Endothelial cell (in vitro differentiated cells): ENCODE results near the gene HAX1. TPM values are rescaled to one million over a fixed set of nuclear protein-coding genes. Genes with fewer than 3 reads are reported as not detected.
A peak's percentile ranks its signal among the peaks of the same experiment; 100 is the strongest.

Source experiments
- DNase-seq: peaks from one replicate; pipeline ENCODE4 v3.0.0; 2021; ENCODE audit warnings: low spot score
- H3K27ac Mint-ChIP-seq: one replicate; pipeline ENCODE4 v1.8.0; 2021; ENCODE audit warnings: mixed read lengths, inconsistent platforms; ENCODE audit not compliant: unreplicated experiment
- H3K27me3 Mint-ChIP-seq: one replicate; pipeline ENCODE4 v1.8.0; 2021; ENCODE audit warnings: mild to moderate bottlenecking, moderate library complexity, mixed read lengths, inconsistent platforms; ENCODE audit not compliant: unreplicated experiment
- H3K36me3 Mint-ChIP-seq: one replicate; pipeline ENCODE4 v1.8.0; 2021; ENCODE audit warnings: mild to moderate bottlenecking, low read depth, mixed read lengths, inconsistent platforms; ENCODE audit not compliant: unreplicated experiment
- H3K4me1 Mint-ChIP-seq: one replicate; pipeline ENCODE4 v1.8.0; 2021; ENCODE audit warnings: mild to moderate bottlenecking, mixed read lengths, inconsistent platforms; ENCODE audit not compliant: unreplicated experiment
- H3K4me3 Mint-ChIP-seq: one replicate; pipeline ENCODE4 v1.8.0; 2021; ENCODE audit warnings: mild to moderate bottlenecking, mixed read lengths, inconsistent platforms; ENCODE audit not compliant: unreplicated experiment
- H3K9me3 Mint-ChIP-seq: one replicate; pipeline ENCODE4 v1.8.0; 2021; ENCODE audit warnings: mixed read lengths, inconsistent platforms; ENCODE audit not compliant: unreplicated experiment
- total RNA-seq: library from RNA; stranded (reverse); fragmentation: NEBNext Ultra II Directional; extraction: Animal tissue kit (Norgen Biotek cat#: 25700); gene quantifications from one replicate; pipeline ENCODE4 v1.2.1, GENCODE V29; 2021; ENCODE audit not compliant: unreplicated experiment
- TF ChIP-seq, protein P1 (sequence below): fragments of 200-600 bp; sonication (generic); IDR thresholded peaks from one replicate; pipeline ENCODE4 v1.5.0; 2021; ENCODE audit warnings: antibody characterized with exemption; ENCODE audit not compliant: unreplicated experiment

HAX1 gene
- total RNA-seq, 1 donor from 2014 or later: 57.1 TPM

DNA sequence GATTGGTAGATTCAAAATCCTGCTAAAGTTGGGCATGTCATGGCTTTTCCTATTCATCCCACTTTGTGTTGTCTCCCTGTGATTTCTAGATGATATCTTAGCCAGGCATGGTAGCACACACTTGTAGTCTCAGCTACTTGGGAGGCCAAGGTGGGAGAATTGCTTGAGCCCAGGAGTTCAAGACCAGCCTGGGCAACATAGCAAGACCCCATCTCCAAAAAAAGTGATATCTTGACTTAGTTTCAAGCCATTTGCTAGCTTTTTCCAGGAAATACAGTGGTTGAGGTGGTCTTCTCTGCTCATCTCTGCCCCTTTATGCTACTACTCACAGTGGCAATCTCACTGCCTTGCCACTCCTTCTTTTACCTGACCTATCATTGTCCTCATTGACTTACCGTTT is 12.3 kb upstream of the HAX1 start:
- no peaks in the 10 kb centered on the region for H3K27me3 Mint-ChIP-seq
- peak overlapping the region; percentile 58 for H3K4me3 Mint-ChIP-seq
- H3K36me3 Mint-ChIP-seq: peaks cover 70% of the 10 kb centered on the region
- no peak for DNase-seq
- peaks cover 2% of the 10 kb centered on the region for H3K4me1 Mint-ChIP-seq
- no peaks in the 10 kb centered on the region for H3K9me3 Mint-ChIP-seq
- H3K27ac Mint-ChIP-seq: no peak overlapping the region
- TF ChIP-seq, protein P1, sequence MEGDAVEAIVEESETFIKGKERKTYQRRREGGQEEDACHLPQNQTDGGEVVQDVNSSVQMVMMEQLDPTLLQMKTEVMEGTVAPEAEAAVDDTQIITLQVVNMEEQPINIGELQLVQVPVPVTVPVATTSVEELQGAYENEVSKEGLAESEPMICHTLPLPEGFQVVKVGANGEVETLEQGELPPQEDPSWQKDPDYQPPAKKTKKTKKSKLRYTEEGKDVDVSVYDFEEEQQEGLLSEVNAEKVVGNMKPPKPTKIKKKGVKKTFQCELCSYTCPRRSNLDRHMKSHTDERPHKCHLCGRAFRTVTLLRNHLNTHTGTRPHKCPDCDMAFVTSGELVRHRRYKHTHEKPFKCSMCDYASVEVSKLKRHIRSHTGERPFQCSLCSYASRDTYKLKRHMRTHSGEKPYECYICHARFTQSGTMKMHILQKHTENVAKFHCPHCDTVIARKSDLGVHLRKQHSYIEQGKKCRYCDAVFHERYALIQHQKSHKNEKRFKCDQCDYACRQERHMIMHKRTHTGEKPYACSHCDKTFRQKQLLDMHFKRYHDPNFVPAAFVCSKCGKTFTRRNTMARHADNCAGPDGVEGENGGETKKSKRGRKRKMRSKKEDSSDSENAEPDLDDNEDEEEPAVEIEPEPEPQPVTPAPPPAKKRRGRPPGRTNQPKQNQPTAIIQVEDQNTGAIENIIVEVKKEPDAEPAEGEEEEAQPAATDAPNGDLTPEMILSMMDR: no peak

DNA sequence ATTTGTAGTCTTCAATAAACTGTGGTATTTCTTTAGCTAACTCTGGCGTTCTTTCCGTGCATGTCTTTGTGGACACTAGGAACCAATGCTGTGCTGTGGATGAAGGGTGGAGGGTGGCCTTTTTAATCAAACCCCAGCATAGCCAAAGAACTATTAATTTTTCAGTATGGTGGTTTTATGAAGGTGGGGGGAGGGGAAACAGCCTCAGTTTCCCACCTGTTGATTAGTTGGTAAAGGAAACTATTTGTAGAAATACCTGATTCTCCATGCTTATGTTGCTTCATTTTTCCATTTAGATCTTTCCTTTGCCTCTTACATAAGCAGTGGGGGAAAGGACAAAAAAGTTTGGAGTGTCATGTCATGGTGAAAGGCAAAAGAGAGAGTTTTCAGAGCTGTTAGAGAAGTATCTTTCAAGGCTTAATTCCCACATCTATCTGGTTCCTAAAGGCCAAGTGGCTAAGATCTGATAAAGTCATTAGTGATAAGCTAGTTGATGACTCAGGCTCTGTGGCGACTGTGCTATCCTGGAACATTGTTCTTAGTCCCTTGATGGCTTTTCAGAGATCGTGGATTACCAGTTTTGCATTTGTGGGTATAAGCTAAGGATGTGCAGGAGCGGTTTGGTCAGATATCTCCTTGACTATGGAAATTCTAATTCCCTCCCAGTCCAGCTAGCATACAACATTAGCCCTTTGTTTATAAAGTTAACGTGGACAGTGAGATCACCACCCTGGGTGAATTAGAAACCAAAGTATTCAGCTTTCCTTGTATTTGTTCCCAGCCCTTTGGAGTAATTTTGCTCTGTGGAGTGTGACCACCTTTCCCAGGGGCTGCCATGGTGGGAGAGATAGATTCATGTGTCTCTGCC is 8.7 kb upstream of the HAX1 start:
- TF ChIP-seq, protein P1: no peak
- no peaks in the 10 kb centered on the region for H3K4me1 Mint-ChIP-seq
- H3K36me3 Mint-ChIP-seq: peaks cover 50% of the 10 kb centered on the region
- DNase-seq: no peak
- no peak overlapping the region for H3K27ac Mint-ChIP-seq
- peak overlapping the region; percentile 47 for H3K4me3 Mint-ChIP-seq
- no peaks in the 10 kb centered on the region for H3K9me3 Mint-ChIP-seq
- no peaks in the 10 kb centered on the region for H3K27me3 Mint-ChIP-seq

DNA sequence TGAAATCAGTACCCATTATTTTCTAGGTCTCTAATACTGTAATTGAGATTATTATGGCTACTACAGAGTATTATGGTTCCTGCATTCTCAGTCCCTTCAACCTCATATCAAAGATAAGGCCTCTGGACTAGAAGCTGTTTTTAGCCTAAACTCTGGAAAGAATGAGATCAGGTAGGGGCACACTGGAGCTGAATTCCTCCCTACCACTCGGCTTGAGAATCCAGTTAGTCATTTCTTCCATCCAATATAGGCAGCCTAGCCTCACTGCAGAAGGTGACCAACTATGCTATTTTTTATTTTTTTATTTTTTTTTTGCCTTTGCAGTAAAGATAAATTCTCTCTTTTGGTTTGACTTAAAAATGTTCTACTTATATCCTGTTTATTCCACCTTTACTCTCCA is 8.0 kb upstream of the HAX1 start:
- Mint-ChIP-seq H3K27ac (no peak overlapping the region), H3K36me3 (peaks cover 56% of the 10 kb centered on the region)

DNA sequence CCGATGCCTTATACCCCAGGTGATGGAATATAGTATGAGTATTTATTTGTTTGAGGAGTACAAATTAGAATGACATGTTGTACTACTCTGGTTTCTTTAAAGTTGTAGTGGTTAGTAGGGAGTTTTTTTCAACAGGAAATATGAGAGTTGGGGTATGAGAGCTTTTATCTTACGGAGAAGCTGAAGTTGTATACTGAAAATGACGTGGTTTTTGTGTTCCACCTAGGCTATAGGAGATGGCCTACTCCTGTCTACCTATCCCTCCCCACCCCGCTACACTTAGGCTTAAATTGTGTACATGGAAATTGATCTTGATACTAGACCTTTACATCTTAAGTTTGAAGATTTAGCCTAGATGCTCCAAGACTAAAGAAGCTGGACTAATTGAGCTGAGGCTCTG is 6.8 kb upstream of the HAX1 start:
- H3K36me3 Mint-ChIP-seq: peaks cover 58% of the 10 kb centered on the region
- no peak for DNase-seq
- TF ChIP-seq, protein P1: no peak
- no peaks in the 10 kb centered on the region for H3K27me3 Mint-ChIP-seq
- H3K27ac Mint-ChIP-seq: peak overlapping the region; percentile 3
- peak overlapping the region; percentile 8 for H3K4me3 Mint-ChIP-seq
- H3K4me1 Mint-ChIP-seq: peaks cover 3% of the 10 kb centered on the region
- H3K9me3 Mint-ChIP-seq: no peaks in the 10 kb centered on the region

More for the DNA sequence above, 8.0 kb upstream of the HAX1 start:
- TF ChIP-seq, protein P1: no peak
- Mint-ChIP-seq H3K4me1 (no peaks in the 10 kb centered on the region), H3K9me3 (no peaks in the 10 kb centered on the region), H3K4me3 (no peak overlapping the region), H3K27me3 (no peaks in the 10 kb centered on the region)
- no peak for DNase-seq

DNA sequence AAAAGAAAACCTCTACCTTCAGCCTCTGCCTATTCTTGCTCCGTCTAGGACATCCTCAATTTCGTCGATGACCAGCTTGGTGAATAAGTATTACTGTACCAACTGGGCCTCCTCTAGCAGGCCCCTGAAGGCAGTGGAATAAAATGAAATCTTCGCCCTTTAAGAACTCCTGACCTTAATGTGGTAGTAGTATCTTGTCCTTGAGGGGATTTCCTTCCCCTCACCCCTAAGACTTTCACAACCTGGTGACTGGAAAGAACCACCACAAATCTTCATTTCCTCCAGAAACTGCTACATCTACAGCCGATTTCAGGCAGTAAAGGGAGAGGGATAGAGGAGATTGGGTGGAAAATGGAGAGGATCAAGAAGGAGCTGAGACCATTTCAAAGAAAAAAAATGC is 1.6 kb upstream of the HAX1 start:
- no peak for DNase-seq
- Mint-ChIP-seq H3K36me3 (peaks cover 24% of the 10 kb centered on the region), H3K27me3 (peaks cover 2% of the 10 kb centered on the region), H3K4me1 (peaks cover 37% of the 10 kb centered on the region), H3K9me3 (no peaks in the 10 kb centered on the region), H3K4me3 (peak overlapping the region; percentile 21), H3K27ac (peak overlapping the region; percentile 11)
- TF ChIP-seq, protein P1: no peak
